AG04449 (cell line): ENCODE data around the gene FAM110C.

ENCODE experiments used
- CTCF ChIA-PET: fragments of 350-600 bp; formaldehyde crosslinking; extraction: SDS; loops from one replicate; lab custom pipeline; 2021; ENCODE audit warnings: antibody characterized with exemption; lab: Yijun Ruan, JAX
- POLR2A ChIA-PET: fragments of 400-600, 350-600 bp; formaldehyde crosslinking; extraction: SDS; loops from one replicate; lab custom pipeline; 2020; ENCODE audit warnings: antibody characterized with exemption, inconsistent platforms; lab: Yijun Ruan, JAX
- DNase-seq: peaks from one replicate; pipeline ENCODE4 v3.0.0-alpha.2; 2010; ENCODE audit warnings: low read depth, low spot score
- H3K4me3 ChIP-seq: 2 replicates; pipeline ENCODE4 v1.5.1; 2011; ENCODE audit warnings: low read depth, mild to moderate bottlenecking, control low read depth, low read length
- CTCF ChIP-seq: IDR thresholded peaks from one replicate; pipeline ENCODE4 v1.5.1; 2011; ENCODE audit warnings: mild to moderate bottlenecking, moderate library complexity, low read length, control low read depth, inconsistent platforms; ENCODE audit not compliant: insufficient read depth; ENCODE audit errors: missing control alignments

Gene FAM110C

GRCh38 chr2:55587-56448 lies 9.5 kb upstream of the FAM110C start:
- no peak overlapping the region for H3K4me3 ChIP-seq
- TF ChIP-seq CTCF = no peak
- ChIA-PET POLR2A (no interaction called here), CTCF (no interaction called here)
- no peak for DNase-seq

GRCh38 chr2:51613-52012 lies 5.3 kb upstream of the FAM110C start:
- ChIA-PET CTCF (no interaction called here), POLR2A (no interaction called here)
- TF ChIP-seq CTCF = no peak
- no peak for DNase-seq
- H3K4me3 ChIP-seq = no peak overlapping the region

- no peak for DNase-seq
- no peak overlapping the region for H3K4me3 ChIP-seq
- POLR2A ChIA-PET = no interaction called here
- no peak for TF ChIP-seq CTCF
- CTCF ChIA-PET = no interaction called here
These were observed 1.4 kb upstream of the FAM110C start for GRCh38 chr2:47737-48136.

GRCh38 chr2:47346-47725 lies 1.0 kb upstream of the FAM110C start:
- CTCF ChIA-PET = no interaction called here
- no peak for DNase-seq
- no peak overlapping the region for H3K4me3 ChIP-seq
- no peak for TF ChIP-seq CTCF
- POLR2A ChIA-PET = no interaction called here

- ChIA-PET CTCF (no interaction called here), POLR2A (no interaction called here)
- no peak for DNase-seq
- no peak overlapping the region for H3K4me3 ChIP-seq
- no peak for TF ChIP-seq CTCF
These were observed 204 bp downstream of the FAM110C start for GRCh38 chr2:46131-46470.

GRCh38 chr2:45342-46130 lies 769 bp downstream of the FAM110C start:
- ChIA-PET CTCF (no interaction called here), POLR2A (no interaction called here)
- H3K4me3 ChIP-seq = no peak overlapping the region
- no peak for TF ChIP-seq CTCF
- no peak for DNase-seq
